AG04450 (cell line): ENCODE measurements around the gene TAX1BP3. TPM values are rescaled to one million over a fixed set of nuclear protein-coding genes. Genes with fewer than 3 reads are reported as not detected.

ENCODE experiments used
- CTCF ChIA-PET: fragments of 300-600, 350-600 bp; formaldehyde crosslinking; extraction: SDS; loops from one replicate; lab custom pipeline; 2022; ENCODE audit warnings: antibody characterized with exemption, inconsistent platforms; lab: Charles Lee
- POLR2A ChIA-PET: fragments of 350-600 bp; formaldehyde crosslinking; extraction: SDS; loops from one replicate; lab custom pipeline; 2021; ENCODE audit warnings: antibody characterized with exemption, inconsistent platforms; lab: Yijun Ruan, JAX
- DNase-seq: peaks from one replicate; pipeline ENCODE4 v3.0.0-alpha.2; 2011; ENCODE audit warnings: low read depth, low spot score
- H3K27ac ChIP-seq: one replicate; pipeline ENCODE4 v1.5.1; 2012; ENCODE audit warnings: low read depth, low read length, control low read depth
- H3K27me3 ChIP-seq: one replicate; pipeline ENCODE4 v1.6.0; 2012; ENCODE audit warnings: low read length; ENCODE audit not compliant: control insufficient read depth, insufficient read depth
- H3K4me3 ChIP-seq: 2 replicates; pipeline ENCODE4 v1.5.1; 2011; ENCODE audit warnings: mild to moderate bottlenecking, low read depth, low read length, control low read depth
- H3K9me3 ChIP-seq: 2 replicates; pipeline ENCODE4 v1.5.1; 2012; ENCODE audit warnings: low read length; ENCODE audit not compliant: control insufficient read depth, insufficient read depth
- CTCF ChIP-seq: IDR thresholded peaks from 2 replicates; pipeline ENCODE4 v1.5.1; 2011; ENCODE audit warnings: low read depth, low read length, control low read depth, inconsistent platforms
- polyA plus RNA-seq: library from polyadenylated mRNA; depleted of rRNA; stranded (reverse); fragments of >200 nt; gene quantifications from 2 replicates; pipeline ENCODE4 v1.2.3, GENCODE V29; 2011; rRNA removed

Gene TAX1BP3
- polyA plus RNA-seq, 1 experiment, result 163 TPM

GRCh38 chr17:3622977-3623594, 45.3 kb downstream of the TAX1BP3 start:
- Histone ChIP-seq H3K4me3 (no peak overlapping the region), H3K27me3 (no peaks in the 10 kb centered on the region), H3K27ac (no peak overlapping the region), H3K9me3 (no peaks in the 10 kb centered on the region; the same call in 1 of the 2 replicates)
- TF ChIP-seq CTCF, result no peak
- POLR2A ChIA-PET, result no interaction called here
- DNase-seq, result no peak
- CTCF ChIA-PET, result no interaction called here

- Histone ChIP-seq H3K27me3 (no peaks in the 10 kb centered on the region), H3K27ac (no peak overlapping the region), H3K9me3 (no peaks in the 10 kb centered on the region; the same call in none of the 2 replicates), H3K4me3 (no peak overlapping the region)
- TF ChIP-seq CTCF, result no peak
- ChIA-PET CTCF (no interaction called here), POLR2A (interaction anchor here (0.9 kb wide), 1 partner anchor 15 kb away, joined by 3 read pairs; the partner anchor contains the start of genes CTNS and SHPK)
- DNase-seq, result no peak
Observed at GRCh38 chr17:3621146-3621720, 47.1 kb downstream of the TAX1BP3 start.

- Histone ChIP-seq H3K27ac (no peak overlapping the region), H3K9me3 (no peaks in the 10 kb centered on the region; the same call in 1 of the 2 replicates), H3K27me3 (no peaks in the 10 kb centered on the region), H3K4me3 (no peak overlapping the region)
- ChIA-PET CTCF (no interaction called here), POLR2A (no interaction called here)
- no peak for DNase-seq
- no peak for TF ChIP-seq CTCF
Observed at GRCh38 chr17:3615160-3615870, 53.1 kb downstream of the TAX1BP3 start.

GRCh38 chr17:3613124-3613523, 55.3 kb downstream of the TAX1BP3 start:
- ChIA-PET POLR2A (no interaction called here), CTCF (interaction anchor here (0.7 kb wide), 1 partner anchor 19 kb away, joined by 3 read pairs; no protein-coding TSS in a partner anchor)
- H3K4me3 ChIP-seq, result no peak overlapping the region
- H3K27me3 ChIP-seq, result no peaks in the 10 kb centered on the region
- no peak for DNase-seq
- H3K9me3 ChIP-seq, result no peaks in the 10 kb centered on the region; the same call in 1 of the 2 replicates
- no peak for TF ChIP-seq CTCF
- H3K27ac ChIP-seq, result no peak overlapping the region

Other genes with a start within 250 kb of the TAX1BP3 start
- not detected in 2 replicates for gene OR1E2, start 234.7 kb downstream of the TAX1BP3 start, polyA plus RNA-seq
- gene SPATA22, start 196.8 kb downstream of the TAX1BP3 start, polyA plus RNA-seq, result not detected in 2 replicates
- gene ASPA, start 192.6 kb downstream of the TAX1BP3 start, polyA plus RNA-seq, result 0.17 and 0.27 TPM in 2 replicates
- 0.24 and 0.46 TPM in 2 replicates for gene TRPV3, start 110.8 kb downstream of the TAX1BP3 start, polyA plus RNA-seq
- gene TRPV1, start 59.2 kb downstream of the TAX1BP3 start, polyA plus RNA-seq, result 1.1 and 1.2 TPM in 2 replicates
- gene SHPK, start 32.3 kb downstream of the TAX1BP3 start, polyA plus RNA-seq, result 8.7 and 10.9 TPM in 2 replicates
- gene CTNS, start 31.8 kb downstream of the TAX1BP3 start, polyA plus RNA-seq, result 4.2 and 5.7 TPM in 2 replicates
- 23.4 and 28.9 TPM in 2 replicates for gene EMC6, start 234 bp upstream of the TAX1BP3 start, polyA plus RNA-seq
- 4.5 and 6.4 TPM in 2 replicates for gene P2RX5, start 27.6 kb upstream of the TAX1BP3 start, polyA plus RNA-seq
- 1.3 and 1.6 TPM in 2 replicates for gene HASPIN, start 55.3 kb upstream of the TAX1BP3 start, polyA plus RNA-seq
- 76.7 and 98.1 TPM in 2 replicates for gene ITGAE, start 132.6 kb upstream of the TAX1BP3 start, polyA plus RNA-seq
- gene NCBP3, start 177.7 kb upstream of the TAX1BP3 start, polyA plus RNA-seq, result 19.4 and 28.5 TPM in 2 replicates
- 2.8 and 3.3 TPM in 2 replicates for gene CAMKK1, start 224.5 kb upstream of the TAX1BP3 start, polyA plus RNA-seq
- gene P2RX1, start 247.9 kb upstream of the TAX1BP3 start, polyA plus RNA-seq, result 0.05 TPM in 1 of 2 replicates, not detected in the other